Activated CD4-positive, alpha-beta T cell treated with anti-CD3 and anti-CD28 coated beads for 36 hours (primary cell): ENCODE results near the gene NIN. TPM values are rescaled to one million over a fixed set of nuclear protein-coding genes. Genes with fewer than 3 reads are reported as not detected.

Experiments
- ATAC-seq: fragments of 200-7000 bp; cut with Tn5 transposase; one replicate; pipeline ENCODE4 v1.10.0; 2021; ENCODE audit warnings: mild to moderate bottlenecking, moderate library complexity
- CTCF ChIA-PET: fragments of 350-600 bp; sonication (Branson Sonifier 250); formaldehyde crosslinking; loops from one replicate; lab custom pipeline; 2021; ENCODE audit warnings: antibody characterized with exemption; lab: Charles Lee
- POLR2A ChIA-PET: fragments of 350-600 bp; sonication (Branson Sonifier 250); formaldehyde crosslinking; loops from one replicate; lab custom pipeline; 2021; ENCODE audit warnings: antibody characterized with exemption, inconsistent platforms; lab: Charles Lee
- DNase-seq: peaks from one replicate; pipeline ENCODE4 v3.0.0-alpha.2; 2020
- H3K27ac Mint-ChIP-seq: one replicate; pipeline ENCODE4 v1.8.0; 2021; ENCODE audit warnings: mixed read lengths
- H3K27me3 Mint-ChIP-seq: one replicate; pipeline ENCODE4 v1.8.0; 2021; ENCODE audit warnings: mixed read lengths
- H3K36me3 Mint-ChIP-seq: one replicate; pipeline ENCODE4 v1.8.0; 2021; ENCODE audit warnings: low read depth, mixed read lengths
- H3K4me1 Mint-ChIP-seq: one replicate; pipeline ENCODE4 v1.8.0; 2021; ENCODE audit warnings: mixed read lengths
- H3K4me3 Mint-ChIP-seq: one replicate; pipeline ENCODE4 v1.8.0; 2021; ENCODE audit warnings: mild to moderate bottlenecking, moderate library complexity, mixed read lengths
- H3K9me3 Mint-ChIP-seq: one replicate; pipeline ENCODE4 v1.8.0; 2021; ENCODE audit warnings: low read depth, mixed read lengths
- intact Hi-C, 2 experiments: fragments of 100-400 bp; cut with DNase I in 1 of 2; cut with micrococcal nuclease in 1 of 2; formaldehyde crosslinking; loops; one replicate each; pipeline versions ENCODE4 v1.14.2 to v1.15.1; 2022 to 2024; cut with DNase I, micrococcal nuclease
- total RNA-seq, 2 experiments: library from RNA; stranded (reverse); gene quantifications; one replicate each; pipeline ENCODE4 v1.2.3, GENCODE V29; 2021

The NIN gene
- total RNA-seq = 10 to 100 TPM; 47.5 to 53.8 TPM

DNA sequence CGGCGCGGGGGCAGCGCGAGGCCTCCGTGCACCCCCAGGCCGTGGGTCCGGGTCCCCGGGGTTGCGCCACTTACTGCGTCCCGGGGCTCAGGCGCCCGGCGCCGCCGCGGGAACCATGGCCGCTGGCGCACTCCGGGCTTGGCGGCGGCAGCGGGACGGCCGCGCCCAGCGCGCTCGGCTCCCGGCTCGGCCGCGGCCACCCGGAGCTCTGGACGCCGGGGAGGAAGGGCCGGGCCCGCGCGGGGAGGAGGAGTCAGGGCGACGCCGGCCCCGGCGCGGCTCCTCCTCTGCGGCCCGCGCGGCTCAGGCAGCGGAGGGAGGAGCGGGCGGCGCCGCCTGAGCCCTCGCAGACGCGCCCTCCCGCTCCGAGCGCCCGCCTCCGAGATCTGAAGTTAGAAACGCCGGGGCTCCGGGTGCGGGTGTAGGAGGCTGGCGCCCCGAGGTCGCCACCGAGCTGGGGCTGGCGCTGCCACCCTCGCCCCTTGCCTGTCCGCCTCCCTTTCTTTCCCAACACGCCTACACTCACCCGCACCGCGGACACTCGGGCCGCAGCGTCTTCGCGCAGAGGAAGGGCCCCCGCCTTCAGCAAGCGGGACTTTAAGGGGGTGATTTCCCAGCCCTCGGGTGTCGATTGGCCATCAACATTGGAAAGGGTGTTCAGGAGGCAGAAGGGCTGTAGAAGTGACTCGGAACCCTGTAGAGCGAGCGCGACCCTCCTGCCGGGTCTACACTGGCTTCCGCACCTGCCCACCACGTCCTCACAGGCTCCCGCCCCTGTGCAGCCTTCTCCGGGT lies at the start of gene NIN:
Gene NIN (minus strand): TSS at position 231 of the 794 bp plus-strand sequence. CDS start 9,106 bp downstream, outside the sequence.
- CTCF ChIA-PET = interaction anchor here (0.5 to 3.9 kb wide), 3 partner anchors 9 to 1211 kb away, joined by 4 to 18 read pairs (median 4); no protein-coding TSS in a partner anchor
- peaks cover 9% of the 10 kb centered on the region for H3K36me3 Mint-ChIP-seq
- H3K27ac Mint-ChIP-seq = peak within 1 kb of the TSS; percentile 88
- peak within 1 kb of the TSS; percentile 91 for H3K4me3 Mint-ChIP-seq
- ATAC-seq (peak; percentile 89), DNase-seq (peak; percentile 84)
- H3K9me3 Mint-ChIP-seq = no peaks in the 10 kb centered on the region
- peaks cover 56% of the 10 kb centered on the region for H3K4me1 Mint-ChIP-seq
- peaks cover 6% of the 10 kb centered on the region for H3K27me3 Mint-ChIP-seq
- POLR2A ChIA-PET = interaction anchor here (0.6 to 2.5 kb wide), 5 partner anchors 9 to 1020 kb away, joined by 3 to 10 read pairs (median 3); no protein-coding TSS in a partner anchor
- intact Hi-C loops = loop anchor here (1.0 to 10.0 kb wide), 12 partner anchors 9 to 1210 kb away; partner anchors contain the start of genes DMAC2L (in 1 of the 2), FRMD6 (in 1 of the 2), GNG2 (in 1 of the 2) and KLHDC2 (in 1 of the 2)

- H3K4me1 Mint-ChIP-seq = peaks cover 30% of the 10 kb centered on the region
- DNase-seq (peak; percentile 85), ATAC-seq (peak; percentile 99)
- no peak overlapping the region for H3K27ac Mint-ChIP-seq
- intact Hi-C loops = no loop called here
- ChIA-PET CTCF (interaction anchor here (0.6 to 2.2 kb wide), 11 partner anchors 12 to 1028 kb away, joined by 3 to 19 read pairs (median 3); partner anchors contain the start of genes ATL1 and TRIM9), POLR2A (no interaction called here)
- H3K4me3 Mint-ChIP-seq = no peak overlapping the region
- H3K27me3 Mint-ChIP-seq = peaks cover 60% of the 10 kb centered on the region
- H3K36me3 Mint-ChIP-seq = no peaks in the 10 kb centered on the region
- H3K9me3 Mint-ChIP-seq = no peaks in the 10 kb centered on the region
These were observed 44.6 kb upstream of the NIN start for GRCh38 chr14:50875359-50876070.

- H3K36me3 Mint-ChIP-seq = no peaks in the 10 kb centered on the region
- H3K27ac Mint-ChIP-seq = no peak overlapping the region
- no peak for DNase-seq
- ChIA-PET POLR2A (no interaction called here), CTCF (interaction anchor here (0.7 to 2.2 kb wide), 9 partner anchors 11 to 352 kb away, joined by 3 to 19 read pairs (median 3); partner anchors contain the start of gene TRIM9)
- H3K4me1 Mint-ChIP-seq = peaks cover 30% of the 10 kb centered on the region
- intact Hi-C loops = no loop called here
- ATAC-seq = no peak
- H3K4me3 Mint-ChIP-seq = no peak overlapping the region
- peaks cover 65% of the 10 kb centered on the region for H3K27me3 Mint-ChIP-seq
- no peaks in the 10 kb centered on the region for H3K9me3 Mint-ChIP-seq
These were observed 43.8 kb upstream of the NIN start for GRCh38 chr14:50874757-50875156.

DNA sequence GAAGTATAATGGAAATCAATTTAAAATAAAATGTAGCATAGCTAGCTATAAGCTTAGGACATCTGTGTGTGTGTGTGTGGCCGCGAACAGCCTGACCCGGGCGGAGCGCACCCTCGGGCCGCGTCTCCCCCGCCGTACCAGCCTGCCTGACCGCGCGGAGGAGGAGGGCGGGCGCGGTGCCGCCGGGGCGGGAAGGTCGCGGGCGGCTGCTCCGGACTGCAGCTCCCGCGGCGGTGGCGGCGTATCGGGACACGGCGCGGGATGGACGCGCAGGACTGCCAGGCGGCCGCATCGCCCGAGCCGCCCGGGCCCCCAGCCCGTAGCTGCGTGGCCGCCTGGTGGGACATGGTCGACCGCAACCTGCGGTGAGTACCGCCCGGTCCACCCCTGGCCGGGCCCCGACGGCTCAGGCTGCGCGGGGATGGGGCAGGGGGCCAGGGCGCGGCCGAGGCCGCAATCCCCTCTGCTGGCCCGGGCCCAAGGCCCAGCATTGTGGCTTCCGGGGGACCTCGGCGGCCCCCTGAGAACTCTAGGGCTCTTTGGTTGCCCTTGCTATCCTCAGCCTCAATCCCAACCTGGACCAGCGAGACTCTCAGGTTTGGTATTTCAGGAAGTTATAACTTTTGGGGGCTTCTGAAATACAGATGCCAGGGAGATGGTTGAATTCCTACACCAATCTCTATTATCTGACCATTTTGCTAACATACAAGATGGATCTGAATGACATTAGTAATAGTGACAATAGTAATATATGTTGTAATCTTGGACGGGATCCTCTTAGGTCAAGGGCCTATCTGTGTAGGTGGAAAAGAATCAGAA lies 41.2 kb upstream of the NIN start, which contains the start of gene ABHD12B:
Gene ABHD12B (plus strand): TSS at position 140 of the 819 bp plus-strand sequence. CDS start 122 bp downstream, at position 262.
- Mint-ChIP-seq H3K36me3 (no peaks in the 10 kb centered on the region), H3K9me3 (no peaks in the 10 kb centered on the region), H3K4me3 (no peak within 1 kb of the TSS), H3K27me3 (peaks cover 69% of the 10 kb centered on the region), H3K4me1 (peaks cover 30% of the 10 kb centered on the region), H3K27ac (no peak within 1 kb of the TSS)
- DNase-seq (no peak), ATAC-seq (no peak)
- intact Hi-C loops = no loop called here
- POLR2A ChIA-PET = no interaction called here
- CTCF ChIA-PET = interaction anchor here (0.7 to 3.4 kb wide), 3 partner anchors 9 to 81 kb away, joined by 3 to 20 read pairs (median 3); no protein-coding TSS in a partner anchor

GRCh38 chr14:50871228-50871627 lies 40.3 kb upstream of the NIN start:
- H3K9me3 Mint-ChIP-seq = no peaks in the 10 kb centered on the region
- CTCF ChIA-PET = interaction anchor here (0.7 to 3.4 kb wide), 3 partner anchors 10 to 82 kb away, joined by 3 to 20 read pairs (median 3); no protein-coding TSS in a partner anchor
- H3K27me3 Mint-ChIP-seq = peaks cover 70% of the 10 kb centered on the region
- H3K27ac Mint-ChIP-seq = no peak overlapping the region
- DNase-seq (no peak), ATAC-seq (no peak)
- H3K36me3 Mint-ChIP-seq = no peaks in the 10 kb centered on the region
- H3K4me3 Mint-ChIP-seq = no peak overlapping the region
- POLR2A ChIA-PET = no interaction called here
- H3K4me1 Mint-ChIP-seq = peaks cover 30% of the 10 kb centered on the region
- intact Hi-C loops = no loop called here

- Mint-ChIP-seq H3K36me3 (no peaks in the 10 kb centered on the region), H3K27me3 (peaks cover 35% of the 10 kb centered on the region), H3K9me3 (no peaks in the 10 kb centered on the region), H3K4me1 (no peaks in the 10 kb centered on the region), H3K4me3 (no peak overlapping the region), H3K27ac (no peak overlapping the region)
- DNase-seq = no peak
- intact Hi-C loops = no loop called here
- ChIA-PET CTCF (interaction anchor here (0.8 to 2.8 kb wide), 5 partner anchors 8 to 73 kb away, joined by 3 to 11 read pairs (median 3); no protein-coding TSS in a partner anchor), POLR2A (no interaction called here)
- no peak for ATAC-seq
These were observed 34.6 kb upstream of the NIN start for GRCh38 chr14:50865391-50866076.

DNA sequence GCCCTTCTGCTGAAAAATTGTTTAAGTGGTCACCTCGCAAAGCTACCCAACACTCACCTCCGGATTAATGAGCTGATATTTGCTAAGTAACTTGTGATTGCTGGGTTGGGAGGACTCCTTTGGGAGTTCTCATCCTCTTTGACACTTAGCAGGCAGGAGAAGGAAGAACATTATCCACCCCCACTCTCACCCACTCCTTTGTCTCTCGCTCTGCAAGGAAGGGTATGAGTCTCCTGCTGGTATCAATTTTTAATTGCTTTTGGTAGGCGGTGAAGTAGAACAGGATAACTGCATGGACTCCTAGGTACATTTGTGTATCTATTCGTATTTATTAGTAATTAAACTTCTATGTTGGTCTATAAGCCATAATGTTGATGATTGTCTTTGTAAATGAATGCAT lies 34.0 kb upstream of the NIN start:
- peaks cover 29% of the 10 kb centered on the region for H3K27me3 Mint-ChIP-seq
- no peak overlapping the region for H3K4me3 Mint-ChIP-seq
- no peak overlapping the region for H3K27ac Mint-ChIP-seq
- CTCF ChIA-PET = interaction anchor here (1.0 to 2.8 kb wide), 4 partner anchors 7 to 73 kb away, joined by 3 to 11 read pairs (median 5); no protein-coding TSS in a partner anchor
- peaks cover 6% of the 10 kb centered on the region for H3K4me1 Mint-ChIP-seq
- H3K9me3 Mint-ChIP-seq = no peaks in the 10 kb centered on the region
- DNase-seq (no peak), ATAC-seq (no peak)
- no peaks in the 10 kb centered on the region for H3K36me3 Mint-ChIP-seq
- POLR2A ChIA-PET = no interaction called here
- intact Hi-C loops = loop anchor here in 1 of 2 experiments (5.0 kb wide), 4 partner anchors 138 to 263 kb away; partner anchors contain the start of gene SAV1

DNA sequence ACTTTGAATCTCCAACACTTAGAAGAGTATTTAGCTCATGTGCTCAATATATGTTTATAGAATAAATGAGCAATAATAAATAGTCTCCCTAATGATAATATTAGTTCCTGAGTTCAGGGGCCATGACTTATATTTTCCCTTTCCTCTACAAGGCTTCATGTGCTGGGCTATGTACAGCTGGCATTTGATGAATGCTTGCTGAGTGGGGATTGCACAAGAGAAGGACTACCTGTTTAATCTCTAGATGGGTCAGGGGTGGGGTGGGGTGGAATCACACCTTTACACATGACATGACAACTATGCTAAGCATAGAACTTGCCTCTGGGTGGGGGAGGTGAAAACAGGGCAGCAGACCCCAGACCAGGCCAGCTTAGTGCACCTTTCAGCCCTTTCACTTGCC lies 33.3 kb upstream of the NIN start:
- DNase-seq = no peak
- CTCF ChIA-PET = interaction anchor here (0.7 to 8.7 kb wide), 7 partner anchors 10 to 89 kb away, joined by 3 to 115 read pairs (median 3); no protein-coding TSS in a partner anchor
- ATAC-seq = no peak
- H3K36me3 Mint-ChIP-seq = no peaks in the 10 kb centered on the region
- H3K27ac Mint-ChIP-seq = no peak overlapping the region
- intact Hi-C loops = loop anchor here in 1 of 2 experiments (5.0 kb wide), 4 partner anchors 137 to 262 kb away; partner anchors contain the start of gene SAV1
- POLR2A ChIA-PET = no interaction called here
- peaks cover 9% of the 10 kb centered on the region for H3K4me1 Mint-ChIP-seq
- peaks cover 22% of the 10 kb centered on the region for H3K27me3 Mint-ChIP-seq
- H3K4me3 Mint-ChIP-seq = no peak overlapping the region
- no peaks in the 10 kb centered on the region for H3K9me3 Mint-ChIP-seq

- ChIA-PET POLR2A (no interaction called here), CTCF (interaction anchor here (0.7 to 8.7 kb wide), 12 partner anchors 13 to 570 kb away, joined by 3 to 115 read pairs (median 4); no protein-coding TSS in a partner anchor)
- ATAC-seq (no peak), DNase-seq (no peak)
- Mint-ChIP-seq H3K4me3 (no peak overlapping the region), H3K4me1 (peaks cover 13% of the 10 kb centered on the region), H3K9me3 (no peaks in the 10 kb centered on the region), H3K27ac (no peak overlapping the region), H3K27me3 (peaks cover 11% of the 10 kb centered on the region), H3K36me3 (no peaks in the 10 kb centered on the region)
- intact Hi-C loops = loop anchor here in 1 of 2 experiments (5.0 kb wide), 4 partner anchors 135 to 260 kb away; partner anchors contain the start of gene SAV1
These were observed 31.1 kb upstream of the NIN start for GRCh38 chr14:50862036-50862570.
